ENCODE data around the gene GGNBP2. TPM values are rescaled to one million over a fixed set of nuclear protein-coding genes. Genes with fewer than 3 reads are reported as not detected.
"Not testable (repeated sequence)": the region's sequence is repeated elsewhere in the genome, so short reads cannot be mapped to it uniquely, and the experiment has no call there.

Gene GGNBP2
- total and polyA plus RNA-seq, 7 donors, result 29.2 to 54.4 (median 40.0) TPM

- H3K9me3 ChIP-seq, result no peaks in the 10 kb centered on the region
- intact Hi-C loops (cut with DNase I), result no loop called here
- DNase-seq (no peak), ATAC-seq (no peak)
- no peaks in the 10 kb centered on the region for H3K4me1 ChIP-seq
- no peak overlapping the region for H3K27ac ChIP-seq
- H3K27me3 ChIP-seq (ENCODE audit: insufficient read depth in 3 of 3, low read length in 2 of 3), result no peaks in the 10 kb centered on the region
- H3K4me3 ChIP-seq, result no peak overlapping the region
- no peak for TF ChIP-seq CTCF (IDR thresholded peaks at IDR 0.05)
- WGBS, 3 donors, result 85 to 95% (median 94%) methylated on average over 11 of the region's 11 CpGs
- peaks cover 7 to 95% of the 10 kb centered on the region in 2 donors for H3K36me3 ChIP-seq (ENCODE audit: insufficient read depth in 1 of 2, low read depth in 1 of 2)
These were observed 37.9 kb upstream of the GGNBP2 start for GRCh38 chr17:36506831-36507230.

DNA sequence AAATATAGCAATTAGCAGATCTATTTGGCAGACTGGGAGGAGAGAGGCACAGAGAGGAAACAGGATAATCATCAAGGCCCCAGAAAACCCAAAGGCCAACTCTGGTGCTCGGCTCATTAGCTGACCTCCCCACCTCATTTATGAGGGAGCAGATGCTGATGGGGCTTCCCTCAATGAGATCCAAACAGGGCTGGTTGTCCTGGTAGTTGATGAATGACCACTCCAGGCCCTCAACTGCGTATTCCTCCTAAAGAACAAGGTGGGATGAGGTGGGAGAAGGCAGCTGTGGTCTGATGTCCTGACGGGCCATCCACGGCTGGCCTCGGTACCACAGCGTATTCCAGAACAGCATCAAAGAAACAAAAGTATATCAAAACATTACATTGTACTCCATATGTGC lies 37.5 kb upstream of the GGNBP2 start:
- ATAC-seq (no peak), DNase-seq (no peak)
- intact Hi-C loops (cut with DNase I), result no loop called here
- Histone ChIP-seq H3K27ac (no peak overlapping the region), H3K9me3 (no peaks in the 10 kb centered on the region), H3K4me1 (no peaks in the 10 kb centered on the region), H3K36me3 (ENCODE audit: insufficient read depth in 1 of 2, low read depth in 1 of 2) (peaks cover 5 to 92% of the 10 kb centered on the region in 2 donors), H3K27me3 (ENCODE audit: insufficient read depth in 3 of 3, low read length in 2 of 3) (no peaks in the 10 kb centered on the region), H3K4me3 (no peak overlapping the region)
- no peak for TF ChIP-seq CTCF (IDR thresholded peaks at IDR 0.05)
- 84 to 91% (median 89%) methylated on average over 6 of the region's 6 CpGs for WGBS, 3 donors

DNA sequence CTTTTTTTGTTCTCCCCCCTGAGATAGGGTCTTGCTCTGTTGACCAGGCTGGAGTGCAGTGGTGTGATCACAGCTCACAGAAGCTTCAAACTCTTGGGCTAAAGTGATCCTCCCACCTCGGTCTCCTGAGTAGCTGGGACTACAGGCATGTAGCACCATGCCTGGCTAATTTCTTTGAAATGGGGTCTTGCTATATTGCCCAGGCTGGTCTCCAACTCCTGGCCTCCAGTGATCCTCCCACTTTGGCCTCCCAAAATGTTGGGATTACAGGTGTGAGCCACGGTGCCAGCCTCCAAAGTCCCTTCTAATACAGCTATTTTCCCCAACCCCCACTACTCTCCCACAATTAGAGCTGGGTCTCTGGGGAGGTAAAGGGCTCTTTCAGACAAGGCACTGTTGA lies 36.3 kb upstream of the GGNBP2 start:
- ATAC-seq; intact Hi-C loops (cut with DNase I): not testable (repeated sequence)

DNA sequence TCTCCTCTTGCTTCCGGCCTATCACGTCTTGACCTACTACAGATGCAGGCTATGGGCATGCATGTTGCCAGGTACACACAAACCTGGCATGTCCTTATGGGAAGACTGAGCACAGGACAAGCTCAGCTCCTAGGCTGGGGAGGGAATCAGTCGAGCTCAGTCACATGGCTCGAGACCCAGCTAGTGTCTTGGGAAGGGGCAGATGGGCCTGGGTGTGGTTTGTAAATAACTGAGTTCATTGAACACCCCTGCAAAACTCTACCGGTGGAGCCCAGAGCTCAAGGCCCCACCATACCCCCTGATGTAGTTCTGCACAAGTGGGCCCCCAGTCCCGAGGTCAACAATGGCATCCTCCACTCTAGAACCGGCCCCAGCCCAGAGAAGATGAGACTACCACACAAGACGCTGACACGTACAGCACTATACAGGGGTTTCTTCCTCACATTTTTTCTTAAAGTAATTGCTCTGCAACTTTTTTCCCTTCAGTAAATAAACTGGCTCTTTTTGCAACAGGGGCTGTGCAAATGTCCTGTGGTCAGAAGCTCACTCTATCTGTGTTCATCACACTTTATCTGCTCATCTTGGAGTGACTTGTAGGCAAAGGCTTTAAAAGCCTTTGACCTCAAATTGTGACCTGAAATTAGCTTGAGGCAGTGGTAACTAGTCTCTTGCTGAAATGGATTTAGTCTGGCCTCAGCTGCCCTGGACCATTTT lies 35.3 kb upstream of the GGNBP2 start:
- H3K27me3 ChIP-seq (ENCODE audit: insufficient read depth in 3 of 3, low read length in 2 of 3), result no peaks in the 10 kb centered on the region
- WGBS, 3 donors, result 92 to 94% (median 92%) methylated on average over 9 of the region's 9 CpGs
- intact Hi-C loops (cut with DNase I), result no loop called here
- H3K36me3 ChIP-seq (ENCODE audit: insufficient read depth in 1 of 2, low read depth in 1 of 2), result peaks cover 3 to 90% of the 10 kb centered on the region in 2 donors
- no peak for ATAC-seq
- no peaks in the 10 kb centered on the region for H3K9me3 ChIP-seq
- no peak for DNase-seq
- TF ChIP-seq CTCF (IDR thresholded peaks at IDR 0.05), result no peak
- H3K4me1 ChIP-seq, result no peaks in the 10 kb centered on the region
- no peak overlapping the region for H3K27ac ChIP-seq
- H3K4me3 ChIP-seq, result no peak overlapping the region

More for the DNA sequence above, 36.3 kb upstream of the GGNBP2 start:
- not testable (repeated sequence) for H3K27ac ChIP-seq; H3K27me3 ChIP-seq (ENCODE audit: insufficient read depth in 3 of 3, low read length in 2 of 3); DNase-seq; H3K4me1 ChIP-seq; H3K9me3 ChIP-seq; H3K4me3 ChIP-seq
- H3K36me3 ChIP-seq (ENCODE audit: insufficient read depth in 1 of 2, low read depth in 1 of 2), result peaks cover 5 to 92% of the 10 kb centered on the region in 2 donors
- whole genome bisulfite sequencing, 3 donors, result 79 to 91% (median 88%) methylated on average over 2 of the region's 2 CpGs

DNA sequence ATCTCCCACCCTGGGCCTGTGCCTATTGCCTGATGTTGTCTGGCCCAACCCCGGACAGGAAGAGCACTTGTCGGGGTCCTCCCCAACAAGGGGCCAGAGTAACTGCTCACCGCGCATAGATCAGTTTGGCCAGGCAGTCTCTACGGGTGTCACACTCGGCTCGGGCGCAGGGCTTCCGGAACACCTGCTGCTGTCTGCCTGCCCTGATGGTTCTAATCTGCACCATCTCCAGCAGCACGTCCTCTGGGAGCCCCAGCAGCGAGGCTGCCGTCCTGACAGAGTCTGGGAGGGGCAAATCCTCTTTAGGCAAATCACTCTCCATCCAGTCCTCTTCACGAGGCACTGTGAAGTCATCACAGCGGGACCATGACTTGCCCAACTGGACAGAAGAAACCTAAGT lies 34.1 kb upstream of the GGNBP2 start:
- 70 to 80% (median 72%) methylated on average over 14 of the region's 14 CpGs for WGBS, 3 donors
- DNase-seq (no peak), ATAC-seq (no peak)
- Histone ChIP-seq H3K4me1 (no peaks in the 10 kb centered on the region), H3K36me3 (ENCODE audit: insufficient read depth in 1 of 2, low read depth in 1 of 2) (peaks cover 3 to 86% of the 10 kb centered on the region in 2 donors), H3K27me3 (ENCODE audit: insufficient read depth in 3 of 3, low read length in 2 of 3) (no peaks in the 10 kb centered on the region), H3K27ac (no peak overlapping the region), H3K4me3 (no peak overlapping the region), H3K9me3 (no peaks in the 10 kb centered on the region)
- intact Hi-C loops (cut with DNase I), result no loop called here
- no peak for TF ChIP-seq CTCF (IDR thresholded peaks at IDR 0.05)
